Motor neuron (in vitro differentiated cells): ENCODE data around the gene PYHIN1. TPM values are rescaled to one million over a fixed set of nuclear protein-coding genes. Genes with fewer than 3 reads are reported as not detected.

Experiments
- ATAC-seq, 8 experiments: fragments of 200-7000 bp; cut with Tn5 transposase; replicated peaks in 6 of 8; 2 replicates each; pipeline ENCODE4 v1.8.0; 2021; ENCODE audit warnings: mild to moderate bottlenecking in 8 of 8, moderate library complexity in 8 of 8
- H3K27ac ChIP-seq, 2 donors: fragments of 250-450 bp; sonication (Bioruptor Pico); 2 replicates each; pipeline ENCODE4 v1.9.0; 2021; ENCODE audit warnings: antibody characterized with exemption in 2 of 2, mild to moderate bottlenecking in 2 of 2, moderate library complexity in 1 of 2
- H3K4me1 ChIP-seq, 2 donors: fragments of 250-450 bp; sonication (Bioruptor Pico); replicated peaks in 1 of 2; 2 replicates each; pipeline ENCODE4 v1.6.1; 2021; ENCODE audit warnings: antibody characterized with exemption in 2 of 2, mild to moderate bottlenecking in 2 of 2, moderate library complexity in 1 of 2
- H3K4me3 ChIP-seq, 5 donors: fragments of 250-450 bp; sonication (Bioruptor Pico); 2 replicates each; pipeline ENCODE4 v1.9.0; 2021; ENCODE audit warnings: antibody characterized with exemption in 5 of 5, mild to moderate bottlenecking in 5 of 5, moderate library complexity in 4 of 5
- WGBS, 10 experiments: fragments of 450-650 bp; shearing (Covaris generic); methylation state at CpG; one replicate each; pipeline ENCODE4 v1.0.0; 2022; 5-methylcytosine and 5-hydroxymethylcytosine counted together
- in situ Hi-C, 9 experiments: fragments of 400-800 bp; cut with MboI; loops; one replicate each; pipeline ENCODE4 v1.15.0; 2021; ENCODE audit warnings: low sequenced_read_pairs in 9 of 9, low pct_unique_long_range_greater_than_20kb in 2 of 9; ENCODE audit not compliant: unreplicated experiment in 9 of 9
- total RNA-seq, 8 experiments: library from RNA; unstranded; fragments of 300-600 nt; gene quantifications; 2 replicates each; pipeline versions ENCODE4 v1.2.3 to v1.2.4, GENCODE V29; 2022

Gene PYHIN1
- total RNA-seq = 1 to 10 TPM in 1 of 8 experiments, under 1 TPM in 3, not detected in 4; 0.40 to 3.5 (median 0.64) TPM

DNA sequence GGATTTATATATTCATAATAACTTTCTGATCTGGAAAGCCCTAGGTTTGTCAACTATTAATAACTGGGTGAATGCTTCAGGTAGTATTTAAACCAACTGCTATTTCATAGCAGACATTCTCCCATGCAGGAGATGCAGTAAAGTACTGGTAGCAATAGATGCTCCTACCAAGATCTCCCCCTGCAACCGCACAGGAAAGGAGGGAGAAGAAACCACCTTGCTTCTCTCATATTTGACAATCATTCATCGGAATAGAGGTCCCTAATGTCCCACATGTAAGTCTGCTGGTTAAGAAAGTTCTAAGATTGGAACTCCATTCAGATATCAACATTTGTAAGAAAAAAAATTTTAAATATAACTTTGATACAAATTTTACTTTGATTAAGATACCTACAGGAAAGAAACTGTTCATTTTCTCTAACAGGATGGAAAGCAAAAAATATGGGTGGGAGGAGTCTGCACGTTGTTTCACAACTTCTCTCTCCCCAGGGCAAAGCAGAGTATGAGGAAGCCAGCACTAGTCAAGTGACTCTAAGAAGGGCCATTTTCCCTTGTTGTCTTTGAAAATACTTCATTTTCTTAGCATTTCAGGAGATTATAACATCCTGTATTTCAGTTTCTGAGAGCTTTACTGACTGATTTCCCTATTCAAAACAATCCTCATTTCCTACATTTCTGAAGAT is at the start of gene PYHIN1:
Gene PYHIN1 (plus strand): TSS at position 498 of the 683 bp plus-strand sequence. CDS start 5,359 bp downstream, outside the sequence.
- peak in 2 of 8 experiments; percentile 59 to 68 for ATAC-seq

DNA sequence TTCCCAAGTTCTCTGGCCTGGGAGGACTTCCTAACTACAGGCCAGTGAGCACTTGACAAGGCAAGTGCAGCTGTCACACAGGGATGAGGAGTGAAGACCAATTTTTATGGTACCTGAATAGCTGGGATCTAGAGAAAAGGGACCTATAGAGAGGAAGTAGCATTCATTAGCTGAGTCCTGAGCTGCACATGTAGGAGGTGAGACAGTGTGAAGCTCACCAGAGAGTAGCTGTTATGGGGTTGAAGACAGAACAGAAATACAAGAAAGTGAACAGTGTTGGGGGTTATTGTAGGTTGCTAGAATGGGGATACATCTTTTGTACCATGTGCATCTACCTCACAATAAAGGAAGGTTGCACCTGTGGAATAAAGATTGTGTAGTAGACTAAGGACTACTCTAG is 37.7 kb upstream of the PYHIN1 start:
- no peak for ATAC-seq
- no peak overlapping the region for H3K27ac ChIP-seq
- in situ Hi-C loops = no loop called here

More for the DNA sequence above, at the start of gene PYHIN1:
- Histone ChIP-seq H3K27ac (no peak within 1 kb of the TSS), H3K4me3 (no peak within 1 kb of the TSS), H3K4me1 (no peaks in the 10 kb centered on the region)
- in situ Hi-C loops = loop anchor here in 1 of 9 experiments (25.0 kb wide), 1 partner anchor 94 kb away; the partner anchor contains the start of gene MNDA
- 0 to 95% (median 75%) methylated on average over 1 to 3 of the region's 3 CpGs; no CpG with 5 or more reads in 1 of the 10 experiments for WGBS, 10 experiments

DNA sequence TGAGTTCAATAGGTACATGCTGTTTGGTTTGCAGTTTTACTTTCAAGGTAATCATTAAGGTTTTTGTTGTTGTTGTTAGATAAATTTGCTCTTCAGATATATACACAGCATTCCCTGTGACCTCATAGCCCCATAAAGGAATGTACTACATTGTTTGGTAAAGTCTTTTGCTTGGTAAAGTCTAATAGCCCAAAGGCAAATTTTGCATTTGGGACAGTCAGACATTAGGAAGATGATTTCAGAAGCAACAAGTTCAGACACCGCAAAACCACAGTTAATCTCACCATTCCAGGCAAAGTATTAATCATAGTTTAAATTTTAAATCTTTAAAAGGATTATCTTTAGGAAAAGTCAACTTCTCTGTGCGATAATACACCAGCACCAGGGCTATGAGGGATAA is 32.6 kb upstream of the PYHIN1 start:
- no peak for ATAC-seq
- no peak overlapping the region for H3K27ac ChIP-seq
- no peak overlapping the region for H3K4me3 ChIP-seq
- H3K4me1 ChIP-seq = no peaks in the 10 kb centered on the region
- WGBS, 10 experiments = 80 to 100% (median 86%) methylated on average over 1 to 2 of the region's 2 CpGs; no CpG with 5 or more reads in 5 of the 10 experiments
- in situ Hi-C loops = no loop called here

More for the DNA sequence above, 37.7 kb upstream of the PYHIN1 start:
- Histone ChIP-seq H3K4me1 (no peaks in the 10 kb centered on the region), H3K4me3 (no peak overlapping the region)

DNA sequence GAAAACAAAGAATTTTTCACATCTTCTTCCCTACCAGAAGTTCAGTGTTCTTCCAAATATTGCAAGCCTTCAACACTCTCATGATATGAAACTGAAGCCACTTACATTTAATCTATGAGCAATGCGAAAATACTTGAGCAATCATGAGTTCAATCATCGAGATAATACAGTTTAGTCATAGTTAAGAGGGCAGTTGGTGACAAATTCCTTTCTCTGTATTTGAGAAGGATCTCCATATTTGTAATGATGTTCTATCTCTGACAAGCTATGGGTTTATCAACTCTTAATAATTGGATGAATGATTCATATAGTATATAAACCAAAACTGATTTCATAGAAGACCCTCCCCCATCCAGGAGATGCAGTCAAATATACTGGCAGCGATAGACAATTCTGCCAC is 29.7 kb upstream of the PYHIN1 start:
- no peak overlapping the region for H3K4me3 ChIP-seq
- no peaks in the 10 kb centered on the region for H3K4me1 ChIP-seq
- no peak for ATAC-seq
- no peak overlapping the region for H3K27ac ChIP-seq
- in situ Hi-C loops = no loop called here
- WGBS, 10 experiments = 0 to 95% (median 82%) methylated on average over 2 to 3 of the region's 3 CpGs

DNA sequence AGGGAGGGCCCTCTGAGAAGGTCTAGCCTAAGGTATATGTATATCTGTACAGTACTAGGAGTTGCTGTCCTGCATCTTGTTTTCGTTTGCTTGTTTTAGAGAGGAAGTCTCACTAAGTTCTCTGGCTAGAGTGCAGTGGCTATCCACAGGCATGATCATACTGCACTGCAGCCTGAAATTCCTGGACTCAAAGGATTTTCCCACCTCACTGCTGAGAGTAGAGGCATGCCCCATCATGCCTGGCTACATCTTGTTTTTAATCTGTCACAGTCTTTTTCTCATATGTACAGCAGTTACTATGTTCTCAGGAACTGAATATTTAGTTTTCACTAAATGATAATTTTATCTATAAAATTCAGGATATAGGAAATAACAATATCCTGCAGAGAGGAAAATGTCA is 15.3 kb upstream of the PYHIN1 start:
- in situ Hi-C loops = no loop called here
- WGBS, 10 experiments = 0 to 91% (median 57%) methylated on average over 1 of the region's 1 CpG; no CpG with 5 or more reads in 2 of the 10 experiments
- H3K27ac ChIP-seq = no peak overlapping the region
- ATAC-seq = peak in 3 of 8 experiments; percentile 23 to 62 (median 58)
- H3K4me3 ChIP-seq = no peak overlapping the region
- no peaks in the 10 kb centered on the region for H3K4me1 ChIP-seq

DNA sequence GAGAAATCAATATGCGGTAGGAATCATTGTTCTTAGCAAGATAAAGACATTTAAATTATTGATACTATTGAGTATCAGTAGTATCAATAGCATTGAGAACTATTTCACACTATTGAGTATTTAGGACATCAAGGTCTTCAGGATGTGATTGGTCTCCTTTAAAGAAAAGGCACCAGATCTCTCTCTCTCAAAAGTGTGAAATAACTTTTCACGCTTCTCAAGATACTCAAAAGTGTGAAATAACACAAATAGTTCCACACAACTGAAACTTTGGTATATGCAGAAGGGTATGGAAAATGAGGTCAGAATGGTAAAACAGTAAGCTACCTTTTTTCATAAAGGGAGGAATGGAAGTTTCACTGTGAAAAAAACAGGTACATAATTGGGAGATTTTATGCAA is 6.7 kb upstream of the PYHIN1 start:
- no peaks in the 10 kb centered on the region for H3K4me1 ChIP-seq
- H3K4me3 ChIP-seq = no peak overlapping the region
- WGBS, 10 experiments = 0 to 100% (median 63%) methylated on average over 1 to 2 of the region's 2 CpGs; no CpG with 5 or more reads in 1 of the 10 experiments

DNA sequence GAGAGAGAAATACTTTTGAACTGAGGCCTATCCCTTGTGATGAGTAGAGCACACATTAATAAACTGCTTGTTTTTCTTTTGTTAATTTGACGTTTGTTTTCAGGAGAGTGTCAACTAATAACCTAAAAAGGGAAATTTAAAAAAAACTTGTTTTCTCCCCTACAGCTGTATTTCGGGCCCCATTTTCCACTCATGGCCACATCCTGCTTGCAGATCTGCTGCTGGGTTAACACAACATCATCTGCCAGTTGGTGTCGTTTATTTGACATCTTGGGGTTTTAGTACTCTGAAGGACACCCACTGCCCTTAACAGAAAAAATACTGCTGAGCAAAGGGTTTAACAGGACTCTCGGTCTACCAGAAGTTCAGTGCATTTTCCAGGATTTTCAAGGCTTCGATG is 848 bp upstream of the PYHIN1 start:
- no peak for ATAC-seq
- no peaks in the 10 kb centered on the region for H3K4me1 ChIP-seq
- in situ Hi-C loops = loop anchor here in 1 of 9 experiments (25.0 kb wide), 1 partner anchor 93 kb away; the partner anchor contains the start of gene MNDA
- H3K27ac ChIP-seq = no peak overlapping the region
- H3K4me3 ChIP-seq = no peak overlapping the region
- 19 to 92% (median 58%) methylated on average over 2 to 5 of the region's 5 CpGs; no CpG with 5 or more reads in 1 of the 10 experiments for WGBS, 10 experiments

More for the DNA sequence above, 6.7 kb upstream of the PYHIN1 start:
- in situ Hi-C loops = loop anchor here in 1 of 9 experiments (25.0 kb wide), 1 partner anchor 87 kb away; the partner anchor contains the start of gene MNDA
- no peak overlapping the region for H3K27ac ChIP-seq
- no peak for ATAC-seq

DNA sequence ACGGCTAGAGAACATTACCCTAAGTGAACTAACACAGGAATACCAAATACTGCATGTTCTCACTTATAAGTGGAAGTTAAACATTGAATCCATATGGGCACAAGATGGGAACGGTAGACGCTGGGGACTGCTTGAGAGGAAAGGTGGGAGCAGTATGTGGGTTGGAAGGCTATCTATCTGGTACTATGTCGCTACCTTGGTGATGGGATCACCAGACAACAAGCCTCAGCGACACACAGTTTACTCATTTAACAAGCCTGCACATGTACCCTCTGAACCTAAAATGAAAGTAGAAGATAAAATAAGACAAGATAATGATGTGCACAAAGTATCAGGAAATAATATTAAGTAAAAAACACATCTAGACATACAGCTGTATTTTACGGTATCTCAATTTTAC is 819 bp downstream of the PYHIN1 start:
- no peak for ATAC-seq
- Histone ChIP-seq H3K4me1 (no peaks in the 10 kb centered on the region), H3K27ac (no peak overlapping the region), H3K4me3 (no peak overlapping the region)
- in situ Hi-C loops = loop anchor here in 1 of 9 experiments (25.0 kb wide), 1 partner anchor 95 kb away; the partner anchor contains the start of gene MNDA
- 5 to 92% (median 79%) methylated on average over 3 to 6 of the region's 6 CpGs for WGBS, 10 experiments

DNA sequence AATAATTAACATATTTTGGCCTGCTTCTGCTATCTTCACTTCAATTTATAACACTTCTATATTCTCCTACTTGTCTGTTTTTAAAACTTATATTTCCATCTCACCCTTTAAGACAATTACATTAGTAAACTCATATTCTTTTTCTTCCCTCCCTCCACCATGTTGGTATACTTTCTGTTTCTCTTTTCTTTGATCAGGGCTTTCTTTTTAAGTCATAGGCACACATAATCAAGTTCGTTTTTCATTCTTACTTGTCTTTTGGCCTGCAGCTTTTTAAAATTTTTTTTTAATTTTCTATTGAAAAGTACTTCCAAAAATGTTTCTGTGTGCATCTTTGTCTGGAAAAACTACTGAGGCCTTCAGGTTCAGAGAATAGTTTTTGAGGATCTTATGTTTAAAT is 2.3 kb downstream of the PYHIN1 start:
- Histone ChIP-seq H3K4me3 (no peak overlapping the region), H3K27ac (no peak overlapping the region), H3K4me1 (no peaks in the 10 kb centered on the region)
- ATAC-seq = no peak
- 0 to 71% (median 29%) methylated on average over 1 of the region's 1 CpG for WGBS, 10 experiments
- in situ Hi-C loops = loop anchor here in 1 of 9 experiments (25.0 kb wide), 1 partner anchor 96 kb away; the partner anchor contains the start of gene MNDA

DNA sequence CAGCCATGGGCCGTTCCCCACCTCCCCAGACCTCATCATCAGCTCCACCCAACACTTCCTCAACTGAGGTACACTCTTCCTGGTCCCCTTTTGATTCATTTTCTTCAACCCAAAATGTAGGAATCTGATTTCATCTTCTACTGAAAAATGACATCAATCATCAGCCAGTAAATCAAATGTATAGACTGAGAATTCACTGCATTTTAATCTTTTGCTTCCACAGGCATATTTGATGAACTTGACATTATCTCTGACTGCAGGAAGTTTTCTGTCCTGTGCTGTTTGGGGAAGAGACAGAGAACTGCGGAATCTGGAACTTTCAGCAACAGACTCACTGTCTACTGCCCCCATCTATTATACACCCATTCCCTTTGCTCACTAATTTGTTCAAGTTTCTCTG is 7.8 kb downstream of the PYHIN1 start:
- H3K27ac ChIP-seq = no peak overlapping the region
- no peak overlapping the region for H3K4me3 ChIP-seq
- WGBS, 10 experiments = 33 to 100% (median 82%) methylated on average over 1 to 2 of the region's 2 CpGs; no CpG with 5 or more reads in 3 of the 10 experiments
- H3K4me1 ChIP-seq = no peaks in the 10 kb centered on the region
- in situ Hi-C loops = loop anchor here in 1 of 9 experiments (25.0 kb wide), 1 partner anchor 102 kb away; the partner anchor contains the start of gene MNDA
- ATAC-seq = no peak

DNA sequence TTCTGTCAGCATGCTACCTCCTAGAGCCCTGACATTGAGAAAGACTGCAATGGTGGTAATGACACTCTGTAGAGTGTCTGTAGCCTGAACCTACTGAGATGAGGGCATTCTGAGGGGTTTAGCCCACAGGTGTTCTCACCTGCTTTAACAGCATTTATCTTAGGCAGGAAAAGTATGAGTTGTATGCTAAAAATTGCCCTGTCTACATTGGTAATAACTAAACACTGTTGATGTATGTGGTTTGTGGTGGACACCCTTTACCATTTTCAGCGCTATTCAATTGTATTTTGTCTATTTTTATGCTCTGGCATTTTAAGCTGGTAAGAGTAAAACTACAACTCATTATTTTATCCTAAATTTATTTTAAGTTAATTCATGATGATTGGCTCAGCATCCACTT is 10.0 kb downstream of the PYHIN1 start:
- H3K4me1 ChIP-seq = no peaks in the 10 kb centered on the region
- H3K27ac ChIP-seq = no peak overlapping the region
- 0 to 100% (median 90%) methylated on average over 1 of the region's 1 CpG; no CpG with 5 or more reads in 1 of the 10 experiments for WGBS, 10 experiments
- no peak for ATAC-seq
- no peak overlapping the region for H3K4me3 ChIP-seq
- in situ Hi-C loops = loop anchor here in 1 of 9 experiments (25.0 kb wide), 1 partner anchor 104 kb away; the partner anchor contains the start of gene MNDA

DNA sequence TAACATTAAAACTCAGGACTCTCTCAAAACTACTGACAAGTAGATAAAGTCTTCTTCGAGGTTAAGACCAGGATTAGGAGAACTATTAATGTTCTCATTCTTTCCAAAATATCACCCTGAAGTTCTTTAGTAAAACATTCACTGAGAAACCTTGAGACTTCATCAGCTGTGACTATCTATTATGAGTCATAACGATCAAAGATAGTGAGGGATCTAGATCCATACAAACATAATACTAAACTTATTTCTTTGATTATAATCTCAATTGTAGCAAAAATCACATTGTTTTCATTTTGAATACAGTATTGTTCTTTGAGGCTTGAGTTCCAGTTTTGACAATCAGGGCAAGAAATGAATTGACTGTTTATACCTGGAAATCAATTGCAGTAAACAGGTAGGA is 11.1 kb downstream of the PYHIN1 start:
- in situ Hi-C loops = loop anchor here in 1 of 9 experiments (25.0 kb wide), 1 partner anchor 105 kb away; the partner anchor contains the start of gene MNDA
- H3K4me1 ChIP-seq = no peaks in the 10 kb centered on the region
- 0 to 96% (median 65%) methylated on average over 1 to 2 of the region's 2 CpGs; no CpG with 5 or more reads in 2 of the 10 experiments for WGBS, 10 experiments
- H3K27ac ChIP-seq = no peak overlapping the region
- H3K4me3 ChIP-seq = no peak overlapping the region
- no peak for ATAC-seq

DNA sequence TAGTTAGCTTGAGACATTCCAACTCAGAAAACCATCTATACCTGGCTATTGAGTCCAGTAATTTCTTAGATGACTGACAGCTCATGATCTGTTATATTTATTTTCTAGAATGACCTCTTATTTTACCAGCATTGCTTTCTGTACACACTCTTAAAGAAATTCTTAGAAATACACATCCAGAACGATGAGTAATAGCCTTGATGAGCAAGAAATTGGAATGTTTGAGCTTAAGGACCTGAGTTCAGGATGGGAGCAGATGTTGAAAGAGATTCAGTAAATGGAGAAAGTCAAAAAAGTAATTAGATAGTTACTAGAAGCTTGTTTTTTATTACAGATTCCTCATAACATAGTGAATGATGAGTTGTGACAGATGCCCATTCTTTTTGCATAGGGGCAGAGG is 11.7 kb downstream of the PYHIN1 start:
- no peak for ATAC-seq
- Histone ChIP-seq H3K27ac (no peak overlapping the region), H3K4me3 (no peak overlapping the region), H3K4me1 (no peaks in the 10 kb centered on the region)
- 0 to 100% (median 54%) methylated on average over 1 of the region's 1 CpG; no CpG with 5 or more reads in 1 of the 10 experiments for WGBS, 10 experiments
- in situ Hi-C loops = loop anchor here in 1 of 9 experiments (25.0 kb wide), 1 partner anchor 106 kb away; the partner anchor contains the start of gene MNDA
